Astrocyte of the hippocampus (primary cell): ENCODE data around the gene FDX2.
"Not testable (repeated sequence)": the region's sequence is repeated elsewhere in the genome, so short reads cannot be mapped to it uniquely, and the experiment has no call there.

Experiments used
- DNase-seq: peaks from one replicate; pipeline ENCODE4 v3.0.0; 2011; ENCODE audit warnings: low read depth, low spot score

FDX2 gene

GRCh38 chr19:10284065-10284959 is 31.5 kb downstream of the FDX2 start:
- DNase-seq = no peak

GRCh38 chr19:10283301-10284064 is 32.3 kb downstream of the FDX2 start:
- DNase-seq = no peak

DNA sequence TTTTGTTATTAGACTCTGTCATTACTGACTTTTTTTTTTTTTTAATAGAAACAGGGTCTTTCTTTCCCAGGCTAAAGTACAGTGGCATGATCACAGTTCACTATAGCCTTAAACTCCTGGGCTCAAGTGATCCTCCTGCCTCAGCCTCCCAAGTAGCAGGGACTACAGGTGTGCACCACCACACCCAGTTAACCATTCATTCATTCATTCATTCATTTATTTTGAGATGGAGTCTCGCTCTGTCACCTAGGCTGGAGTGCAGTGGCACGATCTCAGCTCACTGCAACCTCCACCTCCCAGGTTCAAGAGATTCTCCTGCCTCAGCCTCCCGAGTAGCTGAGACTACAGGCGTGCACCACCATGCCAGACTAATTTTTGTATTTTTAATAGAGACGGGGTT is 33.8 kb downstream of the FDX2 start:
- not testable (repeated sequence) for DNase-seq

DNA sequence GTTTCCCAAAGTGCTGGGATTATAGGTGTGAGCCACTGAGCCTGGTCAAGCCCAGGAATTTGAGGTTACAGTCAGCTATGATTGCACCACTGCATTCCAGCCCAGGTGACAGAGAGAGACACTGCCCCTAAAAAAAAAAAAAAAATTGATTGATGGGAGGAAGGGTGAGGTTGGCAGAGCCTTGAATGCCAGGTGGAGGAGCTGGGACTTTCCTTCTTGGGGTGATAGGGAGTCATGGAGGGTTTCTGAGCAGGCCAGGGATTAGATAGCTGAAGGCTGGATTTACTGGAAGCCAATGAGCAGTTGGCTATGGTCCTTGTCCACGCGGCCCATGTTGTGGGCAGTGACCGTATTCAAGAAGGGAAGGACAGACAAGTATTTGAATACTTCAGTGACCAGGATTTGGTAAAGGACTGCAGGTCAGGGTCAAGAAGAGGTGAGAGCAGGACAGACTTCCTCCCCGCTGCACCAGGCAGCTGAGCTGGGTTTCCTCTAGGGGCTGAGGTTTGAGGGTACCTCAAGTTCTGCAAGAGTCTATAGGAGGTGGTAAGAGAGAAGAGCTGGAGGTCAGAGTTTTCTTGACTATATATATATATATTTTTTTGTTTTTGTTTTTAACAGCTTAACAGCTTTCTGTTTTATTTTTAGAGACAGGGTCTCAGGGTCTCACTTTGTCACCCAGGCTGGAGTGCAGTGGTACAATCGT is 35.9 kb downstream of the FDX2 start:
- DNase-seq = no peak

DNA sequence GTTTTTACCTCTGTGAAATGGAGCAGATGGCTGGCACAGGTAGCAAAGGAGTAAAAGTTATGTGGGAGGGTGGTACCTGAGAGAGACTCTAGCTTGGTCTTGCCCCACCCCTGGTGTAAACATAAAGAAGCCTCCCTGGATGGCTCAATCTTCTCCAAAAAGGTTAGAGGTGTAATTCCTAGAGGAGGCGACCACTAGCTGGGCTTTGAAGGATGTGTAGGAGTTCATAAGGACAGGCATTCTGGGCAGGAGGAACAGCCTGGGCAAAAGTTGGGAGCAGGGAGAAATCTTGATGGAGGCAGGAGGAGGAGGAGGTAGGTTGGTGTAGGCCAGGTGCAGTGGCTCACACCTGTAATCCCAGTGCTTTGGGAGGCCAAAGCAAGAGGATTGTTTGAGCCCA is 36.9 kb downstream of the FDX2 start:
- DNase-seq = no peak

DNA sequence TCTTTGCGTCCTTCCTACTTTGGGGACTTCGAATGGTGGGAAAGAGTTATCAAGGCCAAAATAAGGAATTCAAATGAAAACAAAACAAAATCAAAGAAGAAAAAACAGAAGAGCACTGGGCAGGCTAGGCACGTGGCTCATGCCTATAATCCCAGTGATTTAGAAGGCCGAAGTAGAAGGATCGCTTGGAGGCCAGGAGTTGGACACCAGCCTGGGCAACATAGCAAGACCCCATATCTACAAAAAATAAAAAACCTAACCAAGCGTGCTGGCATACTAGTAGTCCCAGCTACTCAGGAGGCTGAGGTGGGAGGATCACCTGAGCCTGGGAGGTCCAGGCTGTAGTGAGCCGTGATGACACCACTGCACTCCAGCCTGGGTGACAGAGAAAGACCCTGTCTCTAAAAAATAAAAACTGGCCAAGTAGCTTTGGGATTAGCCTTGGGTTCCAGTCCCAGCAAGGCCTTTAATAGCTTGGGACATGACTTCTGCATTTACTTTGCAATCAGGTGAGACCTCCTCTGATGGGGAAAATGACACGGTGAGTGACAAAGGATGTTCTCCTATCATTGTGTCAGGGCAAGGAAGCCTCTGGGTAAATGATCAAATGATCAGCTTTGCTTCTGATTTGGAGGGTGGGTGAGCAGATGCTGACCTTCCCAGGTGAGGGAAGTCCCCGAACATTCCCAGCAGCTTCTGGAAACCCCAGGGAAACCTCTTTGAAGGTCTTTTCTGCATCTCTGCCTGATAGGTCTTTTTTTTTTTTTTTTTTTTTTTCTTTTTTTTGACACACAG is 37.8 kb downstream of the FDX2 start:
- no peak for DNase-seq

DNA sequence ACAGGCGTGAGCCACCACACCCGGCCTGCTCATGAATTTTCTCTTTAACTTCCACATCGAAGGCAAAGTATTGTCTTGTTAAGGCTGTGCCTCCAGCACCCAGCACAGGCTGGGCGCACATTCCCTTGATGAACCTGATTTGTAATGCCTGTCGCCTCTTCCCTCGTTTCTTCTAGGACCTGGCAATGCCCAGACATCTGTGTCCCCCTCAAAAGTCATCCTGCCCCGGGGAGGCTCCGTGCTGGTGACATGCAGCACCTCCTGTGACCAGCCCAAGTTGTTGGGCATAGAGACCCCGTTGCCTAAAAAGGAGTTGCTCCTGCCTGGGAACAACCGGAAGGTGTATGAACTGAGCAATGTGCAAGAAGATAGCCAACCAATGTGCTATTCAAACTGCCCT is 41.2 kb downstream of the FDX2 start:
- no peak for DNase-seq

DNA sequence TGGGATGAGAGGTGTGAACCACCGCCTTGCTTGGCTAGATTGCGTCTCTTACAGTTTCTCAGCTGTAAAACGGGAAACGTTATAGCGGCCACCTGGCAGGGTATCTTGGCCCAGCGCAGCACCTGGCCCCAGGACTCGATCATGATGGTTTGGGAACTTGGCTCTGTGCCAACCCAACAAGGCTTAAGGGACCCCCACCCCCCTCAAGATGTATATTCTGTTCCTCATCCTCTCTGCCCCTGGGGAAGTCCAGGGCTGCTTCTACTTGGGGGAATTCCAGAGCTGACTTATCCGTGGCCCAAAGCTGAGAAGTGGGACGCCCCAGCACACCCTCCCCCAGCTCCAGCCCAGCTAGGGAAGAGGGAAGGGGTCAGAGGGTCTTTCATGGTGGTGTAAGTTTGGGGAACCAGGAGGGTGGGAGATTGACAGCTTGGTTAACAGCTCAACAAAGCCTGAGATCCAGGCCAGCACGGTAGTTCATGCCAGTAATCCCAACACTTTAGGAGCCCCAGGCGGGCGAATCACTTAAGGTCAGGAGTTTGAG is 44.2 kb downstream of the FDX2 start:
- DNase-seq = no peak

DNA sequence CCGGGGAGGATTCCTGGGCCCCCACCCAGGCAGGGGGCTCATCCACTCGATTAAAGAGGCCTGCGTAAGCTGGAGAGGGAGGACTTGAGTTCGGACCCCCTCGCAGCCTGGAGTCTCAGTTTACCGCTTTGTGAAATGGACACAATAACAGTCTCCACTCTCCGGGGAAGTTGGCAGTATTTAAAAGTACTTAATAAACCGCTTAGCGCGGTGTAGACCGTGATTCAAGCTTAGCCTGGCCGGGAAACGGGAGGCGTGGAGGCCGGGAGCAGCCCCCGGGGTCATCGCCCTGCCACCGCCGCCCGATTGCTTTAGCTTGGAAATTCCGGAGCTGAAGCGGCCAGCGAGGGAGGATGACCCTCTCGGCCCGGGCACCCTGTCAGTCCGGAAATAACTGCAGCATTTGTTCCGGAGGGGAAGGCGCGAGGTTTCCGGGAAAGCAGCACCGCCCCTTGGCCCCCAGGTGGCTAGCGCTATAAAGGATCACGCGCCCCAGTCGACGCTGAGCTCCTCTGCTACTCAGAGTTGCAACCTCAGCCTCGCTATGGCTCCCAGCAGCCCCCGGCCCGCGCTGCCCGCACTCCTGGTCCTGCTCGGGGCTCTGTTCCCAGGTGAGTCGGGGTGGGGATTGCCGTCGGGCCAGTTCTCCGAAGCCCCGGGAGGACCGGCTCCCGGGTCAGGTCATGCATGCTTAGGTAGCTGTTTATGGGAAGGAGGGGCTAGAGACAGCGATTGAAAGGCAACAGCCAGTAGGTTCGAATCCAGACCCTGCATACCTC is 45.0 kb downstream of the FDX2 start, which contains the start of gene ICAM1:
ICAM1 (plus strand) TSS at position 505 of the 779 bp plus-strand sequence; CDS start at position 545, 40 bp downstream.
- peak; percentile 64 for DNase-seq

DNA sequence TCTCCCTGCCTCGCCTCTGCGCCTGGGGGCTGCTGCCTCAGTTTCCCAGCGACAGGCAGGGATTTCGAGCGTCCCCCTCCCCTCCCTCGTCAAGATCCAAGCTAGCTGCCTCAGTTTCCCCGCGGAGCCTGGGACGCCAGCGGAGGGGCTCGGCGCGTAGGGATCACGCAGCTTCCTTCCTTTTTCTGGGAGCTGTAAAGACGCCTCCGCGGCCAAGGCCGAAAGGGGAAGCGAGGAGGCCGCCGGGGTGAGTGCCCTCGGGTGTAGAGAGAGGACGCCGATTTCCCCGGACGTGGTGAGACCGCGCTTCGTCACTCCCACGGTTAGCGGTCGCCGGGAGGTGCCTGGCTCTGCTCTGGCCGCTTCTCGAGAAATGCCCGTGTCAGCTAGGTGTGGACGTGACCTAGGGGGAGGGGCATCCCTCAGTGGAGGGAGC is 45.6 kb downstream of the FDX2 start:
- peak; percentile 41 for DNase-seq

- peak; percentile 88 for DNase-seq
These were observed 46.3 kb downstream of the FDX2 start for GRCh38 chr19:10269333-10270179.

- DNase-seq = no peak
These were observed 47.7 kb downstream of the FDX2 start for GRCh38 chr19:10268071-10268470.

DNA sequence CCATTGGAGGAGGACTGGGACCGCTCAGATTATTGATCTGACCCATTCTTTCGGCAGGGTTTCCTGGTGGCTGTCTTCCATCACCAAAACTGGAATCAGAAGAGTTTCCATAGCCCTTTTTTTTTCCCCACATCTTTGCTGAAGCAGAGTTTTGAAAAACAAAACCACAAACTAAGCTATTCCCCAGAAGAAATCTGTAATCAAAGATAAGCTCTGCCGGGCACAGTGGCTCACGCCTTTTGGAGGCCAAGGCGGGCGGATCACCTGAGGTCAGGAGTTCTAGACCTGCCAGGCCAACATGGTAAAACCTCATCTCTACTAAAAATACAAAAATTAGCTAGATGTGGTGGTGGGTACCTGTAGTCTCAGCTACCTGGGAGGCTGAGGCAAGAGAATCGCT is 49.1 kb downstream of the FDX2 start:
- DNase-seq = no peak

DNA sequence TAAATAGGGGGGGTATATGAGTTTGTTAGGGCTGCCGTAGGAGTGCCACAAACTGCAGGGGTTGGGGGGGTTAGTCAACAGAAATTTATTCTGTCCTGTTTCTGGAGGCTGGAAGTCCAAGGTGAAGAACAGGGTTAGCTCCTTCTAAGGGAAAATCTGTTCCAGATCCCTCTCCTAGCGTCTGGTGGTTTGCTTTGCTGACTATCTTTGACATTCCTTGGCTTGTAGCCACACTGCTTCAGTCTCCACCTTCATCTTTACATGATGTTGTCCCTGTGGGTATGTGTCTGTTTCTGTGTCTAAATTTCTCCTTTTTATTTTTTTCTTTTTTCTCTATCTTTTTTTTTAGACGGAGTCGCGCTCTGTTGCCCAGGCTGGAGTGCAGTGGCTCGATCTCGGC is 53.0 kb downstream of the FDX2 start:
- peak; percentile 40 for DNase-seq

DNA sequence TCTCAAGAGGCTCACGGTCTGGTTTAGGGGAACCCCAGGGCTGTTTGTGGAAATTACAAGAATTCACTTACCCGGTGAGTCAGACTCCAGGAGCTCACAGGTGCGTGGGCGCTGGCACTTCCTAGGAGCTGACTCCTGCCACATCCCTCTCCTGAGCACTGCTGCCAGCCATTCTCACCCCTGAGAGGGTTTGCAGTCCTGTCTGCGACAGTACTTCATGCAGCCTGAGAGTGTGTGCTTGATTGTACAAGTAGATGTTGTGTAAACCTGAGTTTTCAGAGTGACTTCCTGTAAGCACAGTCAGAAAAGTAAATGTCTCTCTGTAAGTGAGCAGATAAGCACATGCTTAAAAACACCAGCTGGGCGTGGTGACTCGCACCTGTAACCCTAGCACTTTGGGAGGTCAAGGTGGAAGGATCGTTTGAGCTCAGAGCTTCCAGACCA is 55.7 kb downstream of the FDX2 start:
- DNase-seq = no peak
